GM10248 (cell line): ENCODE data around the gene SCN4A.

Source experiments
- CTCF ChIA-PET: fragments of 300-600 bp; sonication (Branson Sonifier 250); formaldehyde crosslinking; extraction: SDS; loops from one replicate; lab custom pipeline; 2021; ENCODE audit warnings: antibody characterized with exemption; lab: Yijun Ruan, JAX
- POLR2A ChIA-PET: fragments of 350-650 bp; sonication (Branson Sonifier 250); formaldehyde crosslinking; extraction: SDS; loops from one replicate; lab custom pipeline; 2020; ENCODE audit warnings: antibody characterized with exemption; lab: Yijun Ruan, JAX
- DNase-seq: peaks from one replicate; pipeline ENCODE4 v3.0.0; 2012; ENCODE audit errors: extremely low spot score
- TF ChIP-seq, protein P1 (sequence below): IDR thresholded peaks from 2 replicates; pipeline ENCODE4 v1.5.1; 2012; ENCODE audit warnings: mild to moderate bottlenecking, low read depth; ENCODE audit errors: extremely low read depth, missing control alignments, control extremely low read depth

The SCN4A gene

DNA sequence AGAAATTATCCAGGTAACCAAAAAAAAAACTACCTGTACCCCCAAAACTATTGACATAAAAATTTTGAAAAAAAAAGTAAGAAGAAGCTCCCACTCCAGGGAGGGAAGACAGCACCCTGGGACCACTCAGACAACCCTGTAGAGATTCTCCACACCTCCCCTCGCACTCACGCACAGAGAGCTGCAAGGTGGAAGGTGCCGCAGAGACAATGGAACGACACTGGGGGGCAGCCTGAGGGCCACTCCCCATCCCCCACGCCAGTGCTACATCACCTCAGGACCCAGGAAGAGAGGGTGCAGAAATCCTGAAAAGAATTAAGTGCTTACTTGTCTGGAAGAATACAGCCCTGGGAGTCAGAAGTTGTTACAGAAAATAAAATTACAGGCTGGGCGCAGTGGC is 35.4 kb downstream of the SCN4A start:
- ChIA-PET POLR2A (interaction anchor here (0.6 to 0.9 kb wide), 4 partner anchors 10 to 209 kb away, joined by 3 to 8 read pairs (median 4); no protein-coding TSS in a partner anchor), CTCF (interaction anchor here (1.1 to 2.0 kb wide), 3 partner anchors 9 to 26 kb away, joined by 3 to 13 read pairs (median 6); partner anchors contain the start of gene CSHL1)
- no peak for DNase-seq
- TF ChIP-seq, protein P1, sequence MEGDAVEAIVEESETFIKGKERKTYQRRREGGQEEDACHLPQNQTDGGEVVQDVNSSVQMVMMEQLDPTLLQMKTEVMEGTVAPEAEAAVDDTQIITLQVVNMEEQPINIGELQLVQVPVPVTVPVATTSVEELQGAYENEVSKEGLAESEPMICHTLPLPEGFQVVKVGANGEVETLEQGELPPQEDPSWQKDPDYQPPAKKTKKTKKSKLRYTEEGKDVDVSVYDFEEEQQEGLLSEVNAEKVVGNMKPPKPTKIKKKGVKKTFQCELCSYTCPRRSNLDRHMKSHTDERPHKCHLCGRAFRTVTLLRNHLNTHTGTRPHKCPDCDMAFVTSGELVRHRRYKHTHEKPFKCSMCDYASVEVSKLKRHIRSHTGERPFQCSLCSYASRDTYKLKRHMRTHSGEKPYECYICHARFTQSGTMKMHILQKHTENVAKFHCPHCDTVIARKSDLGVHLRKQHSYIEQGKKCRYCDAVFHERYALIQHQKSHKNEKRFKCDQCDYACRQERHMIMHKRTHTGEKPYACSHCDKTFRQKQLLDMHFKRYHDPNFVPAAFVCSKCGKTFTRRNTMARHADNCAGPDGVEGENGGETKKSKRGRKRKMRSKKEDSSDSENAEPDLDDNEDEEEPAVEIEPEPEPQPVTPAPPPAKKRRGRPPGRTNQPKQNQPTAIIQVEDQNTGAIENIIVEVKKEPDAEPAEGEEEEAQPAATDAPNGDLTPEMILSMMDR, result no peak

DNA sequence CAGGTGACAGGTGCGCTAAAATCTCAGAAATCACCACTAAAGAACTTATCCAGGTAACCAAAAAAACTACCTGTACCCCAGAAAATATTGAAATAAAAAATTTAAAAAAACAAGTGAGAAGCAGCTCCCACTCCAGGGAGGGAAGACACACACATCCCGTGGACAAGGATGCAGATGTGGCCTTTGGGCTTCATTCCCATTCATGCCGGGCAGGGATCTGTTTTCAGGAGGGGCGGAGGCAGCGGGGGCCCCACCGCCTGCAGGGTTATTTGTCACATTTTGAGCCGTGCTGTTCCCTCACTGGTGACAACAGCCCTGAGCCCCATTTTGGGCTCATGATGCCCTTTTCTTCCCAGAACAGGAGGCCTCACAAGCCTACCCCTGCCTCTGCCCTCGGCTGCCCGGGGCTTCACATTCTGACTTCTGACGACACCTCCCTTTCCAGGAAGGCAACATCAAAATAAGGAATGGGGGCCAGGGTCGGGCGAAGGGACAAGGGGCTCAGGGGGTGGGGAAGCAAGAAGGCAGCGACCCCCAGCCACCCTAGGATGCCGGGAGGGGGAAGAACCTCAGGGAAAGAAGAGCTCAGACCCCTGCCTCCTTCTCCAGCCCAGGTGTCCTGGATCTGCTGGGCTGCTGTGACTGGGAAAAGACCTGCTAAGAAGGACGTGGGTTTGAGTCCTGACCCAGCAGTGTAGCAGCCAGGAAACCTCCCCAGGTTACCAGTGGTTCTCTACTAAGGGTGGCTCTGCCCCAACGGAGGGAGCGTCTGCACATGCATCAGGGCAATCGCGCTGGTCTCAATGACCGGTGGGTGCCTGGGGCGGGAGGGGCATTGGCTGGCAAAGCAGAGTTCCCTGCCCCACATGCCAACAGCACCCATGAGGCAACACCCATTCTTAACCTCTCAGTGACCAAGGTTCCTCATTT is 38.3 kb downstream of the SCN4A start:
- TF ChIP-seq, protein P1, result no peak
- ChIA-PET POLR2A (no interaction called here), CTCF (interaction anchor here (0.6 to 8.6 kb wide), 8 partner anchors 11 to 94 kb away, joined by 3 to 121 read pairs (median 4); partner anchors contain the start of gene GH1)
- no peak for DNase-seq

DNA sequence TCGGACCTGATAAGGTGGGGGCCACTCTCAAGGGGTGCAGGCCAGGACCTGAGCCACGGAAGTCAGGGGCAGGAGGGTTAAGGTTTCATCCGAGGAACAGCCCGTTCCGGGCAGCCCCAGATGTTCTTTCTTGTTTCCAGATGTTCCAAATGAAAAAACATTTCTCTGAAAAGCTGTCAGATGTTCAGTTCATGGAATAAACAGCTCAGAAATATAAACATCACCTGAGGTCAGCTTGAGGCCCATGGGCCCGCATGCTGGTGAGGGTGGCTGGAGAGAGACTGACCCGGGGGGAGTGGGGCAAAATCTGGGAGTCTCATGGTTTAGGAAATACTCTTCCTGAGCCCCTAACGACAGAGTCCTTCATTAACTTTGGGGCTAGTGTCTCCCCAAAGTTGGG is 39.1 kb downstream of the SCN4A start:
- TF ChIP-seq, protein P1, result no peak
- ChIA-PET CTCF (interaction anchor here (0.6 to 8.6 kb wide), 8 partner anchors 10 to 96 kb away, joined by 4 to 121 read pairs (median 4); partner anchors contain the start of gene GH1), POLR2A (no interaction called here)
- no peak for DNase-seq

DNA sequence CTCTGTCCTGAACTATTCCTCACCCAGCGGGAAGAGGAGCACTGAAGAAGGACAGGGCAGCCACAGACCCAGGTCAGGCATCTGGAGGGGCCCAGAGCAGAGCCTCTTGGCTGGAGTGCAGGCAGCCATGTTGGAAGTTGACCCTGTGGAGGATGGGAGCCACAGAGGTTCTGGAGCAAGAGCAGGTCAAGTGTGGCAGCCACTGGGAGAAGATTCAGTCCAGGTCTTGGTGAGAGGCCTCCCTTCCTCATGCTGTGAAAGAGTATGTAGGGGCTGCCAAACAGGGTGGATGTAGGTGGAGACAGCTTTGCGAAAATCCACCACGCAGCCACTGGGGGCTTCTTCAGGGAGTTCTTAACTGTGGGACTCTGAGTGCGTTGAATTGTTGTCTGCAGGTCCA is 40.0 kb downstream of the SCN4A start:
- ChIA-PET CTCF (interaction anchor here (1.1 to 8.6 kb wide), 12 partner anchors 14 to 201 kb away, joined by 3 to 121 read pairs (median 5); partner anchors contain the start of gene GH1), POLR2A (interaction anchor here (0.7 kb wide), 1 partner anchor 87 kb away, joined by 5 read pairs; no protein-coding TSS in a partner anchor)
- TF ChIP-seq, protein P1, result no peak
- DNase-seq, result no peak

DNA sequence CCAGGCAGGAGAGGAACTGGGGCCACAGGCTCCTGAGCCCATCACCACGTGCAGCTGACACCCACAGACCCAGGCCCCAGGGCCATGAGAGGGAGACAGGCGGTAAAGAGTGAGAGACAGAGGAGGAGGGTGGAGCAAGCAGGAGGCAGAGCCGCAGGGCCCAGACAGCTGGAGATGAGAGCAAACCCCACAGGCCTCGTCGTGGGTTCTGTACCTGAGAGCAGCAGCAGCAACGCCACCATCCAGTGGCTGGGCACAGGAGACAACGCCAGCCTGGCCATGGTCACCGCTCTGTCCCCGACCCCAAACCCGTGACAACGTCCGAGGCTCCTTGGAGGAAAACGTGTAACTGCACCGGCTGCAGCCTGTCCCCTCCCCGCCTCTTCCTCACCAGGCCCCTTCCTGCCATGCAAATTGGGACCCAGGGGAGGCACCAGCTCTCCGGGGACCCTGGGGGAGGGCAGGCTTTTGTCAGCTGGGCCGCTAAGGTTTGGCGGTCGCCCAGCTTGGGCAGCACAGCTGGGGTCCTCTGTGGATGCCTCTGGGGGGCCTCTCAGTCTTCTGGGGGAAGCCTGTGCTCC is 40.6 kb downstream of the SCN4A start, which contains the start of gene CD79B:
TSS of gene CD79B (minus strand) at position 351 of the 581 bp plus-strand sequence. CDS start at position 281, 70 bp downstream.
- TF ChIP-seq, protein P1, result no peak
- DNase-seq, result peak; percentile 92
- POLR2A ChIA-PET, result interaction anchor here (0.7 kb wide), 1 partner anchor 88 kb away, joined by 5 read pairs; no protein-coding TSS in a partner anchor
- CTCF ChIA-PET, result interaction anchor here (1.1 to 8.6 kb wide), 13 partner anchors 13 to 202 kb away, joined by 3 to 121 read pairs (median 5); partner anchors contain the start of gene GH1

DNA sequence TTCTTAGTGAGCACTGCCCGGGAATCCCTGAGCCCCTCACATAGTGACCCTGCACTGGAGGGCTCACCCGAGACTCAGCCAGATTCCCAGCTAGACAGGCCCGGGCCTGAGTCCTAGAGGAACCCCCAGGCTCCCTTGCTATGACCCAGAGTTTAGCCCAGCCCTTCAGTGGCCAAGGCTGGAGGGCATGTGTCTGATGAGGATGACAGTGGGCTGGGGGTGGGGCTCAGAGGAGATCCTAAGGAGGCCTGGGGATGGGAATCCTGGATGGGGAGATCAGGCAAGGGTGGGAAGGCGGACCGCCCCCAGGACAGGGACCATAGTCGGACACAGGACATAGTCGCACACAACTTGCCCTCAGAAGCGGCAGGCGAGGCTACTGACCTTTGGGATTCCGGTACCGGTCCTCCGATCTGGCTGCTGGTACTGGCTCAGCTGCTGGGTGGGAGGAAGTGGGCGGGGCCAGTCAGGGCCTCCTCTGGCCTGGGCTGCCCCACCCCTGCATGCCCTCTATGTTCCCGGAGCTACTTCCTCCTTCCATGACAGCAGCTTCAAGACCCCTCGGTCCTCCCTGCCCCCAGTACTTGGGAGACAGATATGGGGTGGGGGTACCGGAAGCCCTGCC is 41.7 kb downstream of the SCN4A start:
- CTCF ChIA-PET, result interaction anchor here (1.1 to 8.6 kb wide), 10 partner anchors 12 to 203 kb away, joined by 3 to 121 read pairs (median 7); partner anchors contain the start of genes CSHL1 and GH1
- DNase-seq, result peak; percentile 84
- POLR2A ChIA-PET, result no interaction called here
- TF ChIP-seq, protein P1, result no peak
